Mesenchymal stem cell (in vitro differentiated cells and primary cell): ENCODE data around the gene DBET.
"Not testable (repeated sequence)": the region's sequence is repeated elsewhere in the genome, so short reads cannot be mapped to it uniquely, and the experiment has no call there.

ENCODE experiments used
- DNase-seq: peaks from one replicate; pipeline ENCODE4 v3.0.0-alpha.2; 2013
- H2AFZ ChIP-seq: one replicate; pipeline ENCODE4 v1.6.1; 2013; ENCODE audit warnings: low read depth, mild to moderate bottlenecking, control low read depth, inconsistent platforms, low read length, moderate library complexity
- H2AK5ac ChIP-seq: 2 replicates; pipeline ENCODE4 v1.6.1; 2013; ENCODE audit warnings: low read length, moderate library complexity, mild to moderate bottlenecking, inconsistent platforms; ENCODE audit not compliant: severe bottlenecking
- H2BK120ac ChIP-seq: one replicate; pipeline ENCODE4 v1.6.1; 2013; ENCODE audit warnings: low read depth, mild to moderate bottlenecking, inconsistent platforms, low read length, moderate library complexity
- H2BK12ac ChIP-seq, 2 experiments: one replicate each; pipeline ENCODE4 v1.6.1; 2013; ENCODE audit warnings: inconsistent platforms in 2 of 2, low read length in 2 of 2, mild to moderate bottlenecking in 2 of 2, moderate library complexity in 2 of 2, control low read depth in 1 of 2
- H2BK15ac ChIP-seq: one replicate; pipeline ENCODE4 v1.6.1; 2013; ENCODE audit warnings: mild to moderate bottlenecking, low read depth, inconsistent platforms; ENCODE audit not compliant: poor library complexity, severe bottlenecking
- H2BK5ac ChIP-seq: 2 replicates; pipeline ENCODE4 v1.6.1; 2013; ENCODE audit warnings: low read depth, mild to moderate bottlenecking, low read length, control low read depth, inconsistent platforms; ENCODE audit not compliant: poor library complexity, severe bottlenecking
- H3K14ac ChIP-seq, 2 experiments: one replicate each; pipeline ENCODE4 v1.6.1; 2013; ENCODE audit warnings: inconsistent platforms in 2 of 2, low read length in 2 of 2, control low read depth in 1 of 2, mild to moderate bottlenecking in 1 of 2, moderate library complexity in 1 of 2
- H3K18ac ChIP-seq, 2 experiments: one replicate each; pipeline ENCODE4 v1.6.1; 2013; ENCODE audit warnings: inconsistent platforms in 2 of 2, low read length in 2 of 2, control low read depth in 1 of 2, low read depth in 1 of 2, mild to moderate bottlenecking in 1 of 2
- H3K23ac ChIP-seq, 2 experiments: one replicate each; pipeline ENCODE4 v1.6.1; 2013; ENCODE audit warnings: inconsistent platforms in 2 of 2, low read length in 2 of 2, mild to moderate bottlenecking in 2 of 2, moderate library complexity in 2 of 2, control low read depth in 1 of 2
- H3K27ac ChIP-seq: 2 replicates; pipeline ENCODE4 v1.5.1; 2013; ENCODE audit warnings: mild to moderate bottlenecking, moderate library complexity, low read length, control low read depth, inconsistent platforms; ENCODE audit not compliant: poor library complexity, severe bottlenecking
- H3K27me3 ChIP-seq, 2 experiments: 2 replicates each; pipeline versions ENCODE4 v1.6.1 to v1.7.0; 2013; ENCODE audit warnings: low read length in 2 of 2, mild to moderate bottlenecking in 2 of 2, moderate library complexity in 2 of 2, control low read depth in 1 of 2, inconsistent platforms in 1 of 2; ENCODE audit not compliant: control insufficient read depth in 1 of 2, insufficient read depth in 1 of 2
- H3K36me3 ChIP-seq, 2 experiments: 2 replicates each; pipeline versions ENCODE4 v1.6.1 to v1.7.0; 2013; ENCODE audit warnings: low read length in 2 of 2, control low read depth in 1 of 2, inconsistent platforms in 1 of 2, low read depth in 1 of 2, mild to moderate bottlenecking in 1 of 2; ENCODE audit not compliant: insufficient read depth in 2 of 2, control insufficient read depth in 1 of 2
- H3K4ac ChIP-seq, 2 experiments: one replicate each; pipeline ENCODE4 v1.6.1; 2013; ENCODE audit warnings: inconsistent platforms in 2 of 2, low read length in 2 of 2, mild to moderate bottlenecking in 2 of 2, moderate library complexity in 2 of 2, control low read depth in 1 of 2, low read depth in 1 of 2
- H3K4me1 ChIP-seq: 2 replicates; pipeline ENCODE4 v1.6.1; 2013; ENCODE audit warnings: low read depth, low read length, control low read depth; ENCODE audit not compliant: control insufficient read depth, insufficient read depth
- H3K4me2 ChIP-seq: 2 replicates; pipeline ENCODE4 v1.6.1; 2013; ENCODE audit warnings: low read length, mild to moderate bottlenecking, inconsistent platforms; ENCODE audit not compliant: poor library complexity, severe bottlenecking
- H3K4me3 ChIP-seq, 2 experiments: 2 replicates each; pipeline versions ENCODE4 v1.5.1 to v1.7.0; 2013; ENCODE audit warnings: low read length in 2 of 2, mild to moderate bottlenecking in 2 of 2, control low read depth in 1 of 2, low read depth in 1 of 2; ENCODE audit not compliant: insufficient read depth in 1 of 2
- H3K79me1 ChIP-seq: replicated peaks from 2 replicates; pipeline ENCODE4 v1.6.1; 2013; ENCODE audit warnings: mild to moderate bottlenecking, control low read depth, low read length, inconsistent platforms; ENCODE audit not compliant: poor library complexity, severe bottlenecking
- H3K9ac ChIP-seq: 2 replicates; pipeline ENCODE4 v1.7.0; 2013; ENCODE audit warnings: mild to moderate bottlenecking, low read length, moderate library complexity
- H3K9me3 ChIP-seq: 2 replicates; pipeline ENCODE4 v1.7.0; 2013; ENCODE audit warnings: mild to moderate bottlenecking, low read length; ENCODE audit not compliant: control insufficient read depth
- H4K8ac ChIP-seq: one replicate; pipeline ENCODE4 v1.6.1; 2013; ENCODE audit warnings: inconsistent platforms, mild to moderate bottlenecking, low read length, moderate library complexity
- H4K91ac ChIP-seq: one replicate; pipeline ENCODE4 v1.6.1; 2013; ENCODE audit warnings: mild to moderate bottlenecking, low read length, inconsistent platforms
- WGBS: methylation state at CpG from one replicate; pipeline ENCODE4 v1.1.7; 2013; ENCODE audit warnings: mixed read lengths; 5-methylcytosine and 5-hydroxymethylcytosine counted together

DBET gene

GRCh38 chr4:190106191-190106590 is 41.9 kb downstream of the DBET start:
- not testable (repeated sequence) for H3K9ac ChIP-seq, H4K8ac ChIP-seq, H3K27ac ChIP-seq, H3K79me1 ChIP-seq, H2BK5ac ChIP-seq, H3K14ac ChIP-seq, H3K27me3 ChIP-seq, DNase-seq, H2BK120ac ChIP-seq, H3K4me1 ChIP-seq, H3K4ac ChIP-seq, H3K9me3 ChIP-seq, H3K23ac ChIP-seq, H3K36me3 ChIP-seq, H2BK12ac ChIP-seq, H3K4me3 ChIP-seq, H3K18ac ChIP-seq, H4K91ac ChIP-seq, H2BK15ac ChIP-seq, H3K4me2 ChIP-seq, H2AFZ ChIP-seq, H2AK5ac ChIP-seq
- 45% methylated on average over 3 of the region's 3 CpGs for WGBS

- not testable (repeated sequence) for H2AFZ ChIP-seq, H4K8ac ChIP-seq, H3K36me3 ChIP-seq, H3K4me2 ChIP-seq, H3K4me1 ChIP-seq, H3K79me1 ChIP-seq, H3K4ac ChIP-seq, H3K27me3 ChIP-seq, H2BK15ac ChIP-seq, H3K18ac ChIP-seq, H3K9ac ChIP-seq, H3K14ac ChIP-seq, H3K27ac ChIP-seq, DNase-seq, H3K23ac ChIP-seq, H3K4me3 ChIP-seq, H2BK12ac ChIP-seq, H4K91ac ChIP-seq, H2BK120ac ChIP-seq, H3K9me3 ChIP-seq, H2AK5ac ChIP-seq, H2BK5ac ChIP-seq
- 56% methylated on average over 7 of the region's 7 CpGs for WGBS
These were observed 42.5 kb downstream of the DBET start for GRCh38 chr4:190106611-190107480.

- H4K91ac ChIP-seq, H2AK5ac ChIP-seq, H3K4ac ChIP-seq, H3K23ac ChIP-seq, H2BK15ac ChIP-seq, H2BK120ac ChIP-seq, H3K4me3 ChIP-seq, H3K27me3 ChIP-seq, DNase-seq, H3K79me1 ChIP-seq, H3K14ac ChIP-seq, H3K27ac ChIP-seq, H2BK12ac ChIP-seq, H2AFZ ChIP-seq, H3K4me2 ChIP-seq, H3K4me1 ChIP-seq, H3K9ac ChIP-seq, H4K8ac ChIP-seq, H3K36me3 ChIP-seq, H3K18ac ChIP-seq, H3K9me3 ChIP-seq, H2BK5ac ChIP-seq: not testable (repeated sequence)
- WGBS: 19% methylated on average over 2 of the region's 2 CpGs
These were observed 43.6 kb downstream of the DBET start for GRCh38 chr4:190107766-190108485.

GRCh38 chr4:190108756-190109155 is 44.5 kb downstream of the DBET start:
- not testable (repeated sequence) for H2BK15ac ChIP-seq, H4K91ac ChIP-seq, H3K4me3 ChIP-seq, H3K36me3 ChIP-seq, H3K4me1 ChIP-seq, H3K79me1 ChIP-seq, H3K14ac ChIP-seq, H2BK12ac ChIP-seq, DNase-seq, H2BK5ac ChIP-seq, H3K23ac ChIP-seq, H3K27me3 ChIP-seq, H3K27ac ChIP-seq, H4K8ac ChIP-seq, H3K9ac ChIP-seq, H2AFZ ChIP-seq, H3K9me3 ChIP-seq, H3K4ac ChIP-seq, H3K4me2 ChIP-seq, H2BK120ac ChIP-seq, H3K18ac ChIP-seq, H2AK5ac ChIP-seq
- 67% methylated on average over 6 of the region's 6 CpGs for WGBS
